Measurements from ENCODE around the gene ZP1.
A peak's percentile ranks its signal among the peaks of the same experiment; 100 is the strongest.

The ZP1 gene

GRCh38 chr11:60910281-60910687, 42.9 kb downstream of the ZP1 start:
- no peak for DNase-seq (ENCODE audit: low read depth)

- DNase-seq (ENCODE audit: low read depth) = no peak
These were observed 43.5 kb downstream of the ZP1 start for GRCh38 chr11:60910711-60911380.

GRCh38 chr11:60912223-60912850, 45.0 kb downstream of the ZP1 start:
- DNase-seq (ENCODE audit: low read depth) = no peak

GRCh38 chr11:60912851-60913528, 45.6 kb downstream of the ZP1 start:
- DNase-seq (ENCODE audit: low read depth) = no peak

GRCh38 chr11:60913793-60914632, 46.7 kb downstream of the ZP1 start, which contains the start of gene TMEM109:
Gene TMEM109 (plus strand): TSS chr11:60914158. CDS start chr11:60919694, 5,536 bp downstream.
- DNase-seq (ENCODE audit: low read depth) = peak; percentile 84

GRCh38 chr11:60914633-60915247, 47.4 kb downstream of the ZP1 start:
- DNase-seq (ENCODE audit: low read depth) = no peak

GRCh38 chr11:60915248-60915914, 48.0 kb downstream of the ZP1 start:
- no peak for DNase-seq (ENCODE audit: low read depth)

- no peak for DNase-seq (ENCODE audit: low read depth)
These were observed 49.4 kb downstream of the ZP1 start for GRCh38 chr11:60916669-60917206.

GRCh38 chr11:60917267-60917666, 49.9 kb downstream of the ZP1 start:
- DNase-seq (ENCODE audit: low read depth) = no peak

GRCh38 chr11:60918251-60918938, 51.1 kb downstream of the ZP1 start:
- no peak for DNase-seq (ENCODE audit: low read depth)

GRCh38 chr11:60918939-60919265, 51.6 kb downstream of the ZP1 start:
- no peak for DNase-seq (ENCODE audit: low read depth)

- no peak for DNase-seq (ENCODE audit: low read depth)
These were observed 52.0 kb downstream of the ZP1 start for GRCh38 chr11:60919320-60919719.

GRCh38 chr11:60919956-60920355, 52.6 kb downstream of the ZP1 start:
- DNase-seq (ENCODE audit: low read depth) = no peak

GRCh38 chr11:60921259-60921658, 53.9 kb downstream of the ZP1 start:
- DNase-seq (ENCODE audit: low read depth) = no peak

- DNase-seq (ENCODE audit: low read depth) = no peak
These were observed 54.5 kb downstream of the ZP1 start for GRCh38 chr11:60921777-60922335.

- DNase-seq (ENCODE audit: low read depth) = no peak
These were observed 55.6 kb downstream of the ZP1 start for GRCh38 chr11:60922906-60923305.

GRCh38 chr11:60923326-60923725, 56.0 kb downstream of the ZP1 start:
- DNase-seq (ENCODE audit: low read depth) = no peak

GRCh38 chr11:60923800-60924109, 56.4 kb downstream of the ZP1 start:
- DNase-seq (ENCODE audit: low read depth) = no peak

GRCh38 chr11:60924110-60924905, 57.0 kb downstream of the ZP1 start, which contains the start of gene TMEM132A:
Gene TMEM132A (plus strand): TSS chr11:60924460. CDS start chr11:60924634, 174 bp downstream.
- DNase-seq (ENCODE audit: low read depth) = no peak
